ENCODE results near the gene RNASEH2C.
A peak's percentile ranks its signal among the peaks of the same experiment; 100 is the strongest.

The RNASEH2C gene

GRCh38 chr11:65672982-65673381 is 47.6 kb downstream of the RNASEH2C start:
- Mint-ChIP-seq H3K4me3 (no peak overlapping the region), H3K9me3 (no peaks in the 10 kb centered on the region), H3K4me1 (peaks cover 7% of the 10 kb centered on the region), H3K27ac (no peak overlapping the region), H3K27me3 (no peaks in the 10 kb centered on the region)
- no peak for DNase-seq
- ATAC-seq, result no peak

GRCh38 chr11:65672180-65672860 is 48.3 kb downstream of the RNASEH2C start:
- Mint-ChIP-seq H3K27ac (no peak overlapping the region), H3K9me3 (no peaks in the 10 kb centered on the region), H3K27me3 (no peaks in the 10 kb centered on the region), H3K4me1 (peaks cover 7% of the 10 kb centered on the region), H3K4me3 (no peak overlapping the region)
- ATAC-seq, result peak; percentile 62
- no peak for DNase-seq

Measured in stimulated activated naive CD8-positive, alpha-beta T cell treated with anti-CD3 and anti-CD28 coated beads, Interleukin-15, amount 100 ng/mL, for 72 hours (primary cell).